Ishikawa (cell line): Measurements from ENCODE around the gene WDR86.

Experiments
- CEBPB ChIP-seq: IDR thresholded peaks from 2 replicates; pipeline ENCODE4 v1.6.1; 2012
- CREB1 ChIP-seq: IDR thresholded peaks from 2 replicates; pipeline ENCODE4 v1.6.1; 2012; ENCODE audit warnings: low read depth
- EGR1 ChIP-seq: IDR thresholded peaks from 2 replicates; pipeline ENCODE4 v1.6.1; 2012
- EP300 ChIP-seq: IDR thresholded peaks from 2 replicates; pipeline ENCODE4 v1.6.1; 2012; ENCODE audit warnings: borderline replicate concordance
- FOXM1 ChIP-seq: IDR thresholded peaks from 2 replicates; pipeline ENCODE4 v1.6.1; 2012; ENCODE audit warnings: low read depth, borderline replicate concordance
- MAX ChIP-seq: IDR thresholded peaks from 2 replicates; pipeline ENCODE4 v1.6.1; 2012
- NFIC ChIP-seq: IDR thresholded peaks from 2 replicates; pipeline ENCODE4 v1.6.1; 2012
- RAD21 ChIP-seq: IDR thresholded peaks from 2 replicates; pipeline ENCODE4 v1.6.1; 2012; ENCODE audit warnings: low read depth
- REST ChIP-seq: IDR thresholded peaks from 2 replicates; pipeline ENCODE4 v1.6.1; 2012; ENCODE audit warnings: low read depth, mild to moderate bottlenecking
- TAF1 ChIP-seq: IDR thresholded peaks from 2 replicates; pipeline ENCODE4 v1.6.1; 2012; ENCODE audit warnings: low read depth, mild to moderate bottlenecking
- TCF12 ChIP-seq: IDR thresholded peaks from 2 replicates; pipeline ENCODE4 v1.6.1; 2012; ENCODE audit warnings: low read depth
- TEAD4 ChIP-seq: IDR thresholded peaks from 2 replicates; pipeline ENCODE4 v1.6.1; 2012
- USF1 ChIP-seq: IDR thresholded peaks from 2 replicates; pipeline ENCODE4 v1.6.1; 2012
- YY1 ChIP-seq: IDR thresholded peaks from 2 replicates; pipeline ENCODE4 v1.6.1; 2012; ENCODE audit warnings: low read depth
- ZBTB7A ChIP-seq: IDR thresholded peaks from 2 replicates; pipeline ENCODE4 v1.6.1; 2012; ENCODE audit warnings: low read depth

Gene WDR86

GRCh38 chr7:151433721-151434400 is 24.0 kb upstream of the WDR86 start:
- TF ChIP-seq CREB1 (no peak), TCF12 (no peak), TEAD4 (no peak), ZBTB7A (no peak), MAX (no peak), TAF1 (no peak), FOXM1 (no peak), CEBPB (no peak), REST (no peak), EP300 (no peak), RAD21 (no peak), EGR1 (no peak), YY1 (no peak), USF1 (no peak)

- TF ChIP-seq TAF1, result no peak
- no peak for TF ChIP-seq NFIC
- no peak for TF ChIP-seq MAX
- TF ChIP-seq CEBPB, result no peak
- no peak for TF ChIP-seq EGR1
- TF ChIP-seq EP300, result no peak
- TF ChIP-seq RAD21, result no peak
- TF ChIP-seq FOXM1, result no peak
- no peak for TF ChIP-seq TEAD4
- TF ChIP-seq TCF12, result no peak
- TF ChIP-seq YY1, result no peak
- no peak for TF ChIP-seq REST
- no peak for TF ChIP-seq CREB1
- TF ChIP-seq USF1, result no peak
- no peak for TF ChIP-seq ZBTB7A
Observed at GRCh38 chr7:151432658-151433521, 23.1 kb upstream of the WDR86 start.

GRCh38 chr7:151431768-151432311 is 22.0 kb upstream of the WDR86 start:
- no peak for TF ChIP-seq MAX
- TF ChIP-seq EP300, result no peak
- no peak for TF ChIP-seq TEAD4
- TF ChIP-seq RAD21, result no peak
- no peak for TF ChIP-seq YY1
- no peak for TF ChIP-seq TCF12
- no peak for TF ChIP-seq CEBPB
- TF ChIP-seq FOXM1, result no peak
- no peak for TF ChIP-seq USF1
- no peak for TF ChIP-seq ZBTB7A
- TF ChIP-seq NFIC, result no peak
- no peak for TF ChIP-seq TAF1

GRCh38 chr7:151431281-151431767 is 21.5 kb upstream of the WDR86 start:
- TF ChIP-seq TAF1, result no peak
